ENCODE results near the gene MCEMP1. TPM values are rescaled to one million over a fixed set of nuclear protein-coding genes. Genes with fewer than 3 reads are reported as not detected.

The MCEMP1 gene
- total RNA-seq, 1 donor from 2014 or later, result not detected

DNA sequence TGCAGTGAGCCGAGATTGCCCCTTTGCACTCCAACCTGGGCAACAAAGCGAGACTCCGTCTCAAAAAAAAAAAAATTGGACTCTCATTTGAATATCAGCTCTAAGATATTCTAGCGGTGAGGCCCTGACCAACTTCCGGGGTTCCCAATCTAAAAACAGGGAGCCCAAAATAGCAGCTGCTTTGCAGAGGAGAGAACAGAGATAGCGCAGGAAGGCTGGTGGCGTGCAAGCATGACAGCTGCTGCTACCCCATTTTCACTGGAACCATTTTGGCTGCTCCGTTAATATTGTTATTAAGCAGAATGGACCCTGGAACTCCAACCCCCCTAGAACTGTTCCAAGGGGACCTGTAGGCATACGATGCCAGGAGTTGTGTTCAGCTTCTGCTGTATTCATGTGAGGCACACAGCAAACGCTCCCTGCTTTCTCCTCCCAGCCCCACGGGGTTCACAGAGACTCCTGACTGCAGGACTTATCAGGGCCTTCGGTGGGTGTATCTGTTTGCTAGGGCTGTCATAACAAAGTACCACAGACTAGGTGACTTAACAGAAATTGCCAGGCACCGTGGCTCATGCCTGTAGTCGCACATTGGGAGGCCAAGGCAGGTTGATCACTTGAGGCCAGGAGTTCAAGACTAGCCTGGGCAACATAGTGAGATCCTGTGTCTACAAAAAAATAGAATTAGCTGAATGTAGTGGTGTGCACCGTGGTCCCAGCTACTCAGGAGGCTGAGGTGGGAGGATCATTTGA, 28.4 kb upstream of the MCEMP1 start:
- ATAC-seq (ENCODE audit: low read depth) (no peak), DNase-seq (no peak)
- Mint-ChIP-seq H3K27ac (no peak overlapping the region), H3K36me3 (ENCODE audit: low read depth) (peaks cover 26% of the 10 kb centered on the region), H3K9me3 (no peaks in the 10 kb centered on the region), H3K4me3 (no peak overlapping the region), H3K4me1 (peaks cover 8% of the 10 kb centered on the region), H3K27me3 (no peaks in the 10 kb centered on the region)
- intact Hi-C loops (cut with micrococcal nuclease), result no loop called here
- TF ChIP-seq, protein P1, sequence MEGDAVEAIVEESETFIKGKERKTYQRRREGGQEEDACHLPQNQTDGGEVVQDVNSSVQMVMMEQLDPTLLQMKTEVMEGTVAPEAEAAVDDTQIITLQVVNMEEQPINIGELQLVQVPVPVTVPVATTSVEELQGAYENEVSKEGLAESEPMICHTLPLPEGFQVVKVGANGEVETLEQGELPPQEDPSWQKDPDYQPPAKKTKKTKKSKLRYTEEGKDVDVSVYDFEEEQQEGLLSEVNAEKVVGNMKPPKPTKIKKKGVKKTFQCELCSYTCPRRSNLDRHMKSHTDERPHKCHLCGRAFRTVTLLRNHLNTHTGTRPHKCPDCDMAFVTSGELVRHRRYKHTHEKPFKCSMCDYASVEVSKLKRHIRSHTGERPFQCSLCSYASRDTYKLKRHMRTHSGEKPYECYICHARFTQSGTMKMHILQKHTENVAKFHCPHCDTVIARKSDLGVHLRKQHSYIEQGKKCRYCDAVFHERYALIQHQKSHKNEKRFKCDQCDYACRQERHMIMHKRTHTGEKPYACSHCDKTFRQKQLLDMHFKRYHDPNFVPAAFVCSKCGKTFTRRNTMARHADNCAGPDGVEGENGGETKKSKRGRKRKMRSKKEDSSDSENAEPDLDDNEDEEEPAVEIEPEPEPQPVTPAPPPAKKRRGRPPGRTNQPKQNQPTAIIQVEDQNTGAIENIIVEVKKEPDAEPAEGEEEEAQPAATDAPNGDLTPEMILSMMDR (IDR thresholded peaks at IDR 0.05), result no peak
- POLR2A ChIA-PET, result interaction anchor here (0.7 to 0.8 kb wide), 2 partner anchors 9 to 245 kb away, joined by 4 read pairs; no protein-coding TSS in a partner anchor
- CTCF ChIA-PET, result interaction anchor here (1.4 kb wide), 2 partner anchors 32 to 80 kb away, joined by 4 to 6 read pairs; partner anchors contain the start of gene TRAPPC5

DNA sequence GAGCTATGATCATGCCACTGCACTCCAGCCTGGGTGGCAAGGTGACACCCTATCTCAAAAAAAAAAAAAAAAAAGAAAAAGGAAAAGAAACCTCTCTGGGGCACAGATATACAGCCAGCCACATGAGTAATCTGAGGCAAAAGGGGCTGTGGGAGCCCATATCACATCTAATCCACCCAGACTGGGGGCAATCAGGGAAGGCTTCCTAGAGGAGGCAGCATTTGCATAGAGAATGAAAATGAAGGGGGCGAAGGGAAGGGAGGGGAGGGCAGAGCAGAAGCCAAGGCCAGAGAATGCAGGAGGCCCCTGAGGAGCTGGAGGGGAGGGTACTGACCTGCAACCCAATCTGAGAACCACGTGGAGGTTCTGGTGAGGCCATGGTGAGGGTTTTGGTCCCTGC, 26.7 kb upstream of the MCEMP1 start:
- H3K9me3 Mint-ChIP-seq, result no peaks in the 10 kb centered on the region
- POLR2A ChIA-PET, result interaction anchor here (0.6 kb wide), 1 partner anchor 33 kb away, joined by 10 read pairs; no protein-coding TSS in a partner anchor

DNA sequence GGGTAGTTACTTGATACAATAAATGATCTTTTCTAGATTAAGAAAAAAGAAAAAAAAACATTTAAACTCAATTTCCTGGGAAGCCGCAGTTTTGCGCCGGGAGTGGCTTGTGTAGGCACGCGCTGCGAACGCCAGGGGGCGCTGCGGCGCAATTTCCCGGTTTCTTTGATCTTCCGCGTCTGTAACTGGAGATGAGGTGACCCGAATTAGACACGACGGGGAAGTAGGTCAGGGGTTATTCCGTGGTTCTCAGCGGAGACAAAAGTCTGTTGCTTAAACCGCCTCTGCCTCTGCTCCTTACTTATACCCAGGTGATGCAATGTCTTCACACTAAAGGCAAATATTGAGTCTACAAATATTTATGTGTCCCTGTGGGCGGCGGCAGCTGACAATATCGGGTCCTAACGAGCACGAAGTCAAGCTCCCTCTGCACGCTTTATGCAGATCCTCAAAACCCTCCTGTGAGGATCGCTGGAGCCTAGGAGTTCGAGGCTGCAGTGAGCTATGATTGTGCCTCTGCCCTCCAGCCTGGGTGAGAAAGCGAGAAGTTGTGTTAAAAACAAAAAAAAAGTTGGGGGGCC, 24.7 kb upstream of the MCEMP1 start:
- TF ChIP-seq, protein P1 (IDR thresholded peaks at IDR 0.05), result peak; percentile 81
- no peaks in the 10 kb centered on the region for H3K27me3 Mint-ChIP-seq
- H3K9me3 Mint-ChIP-seq, result no peaks in the 10 kb centered on the region
- H3K4me1 Mint-ChIP-seq, result peaks cover 8% of the 10 kb centered on the region
- peak overlapping the region; percentile 41 for H3K27ac Mint-ChIP-seq
- peak overlapping the region; percentile 78 for H3K4me3 Mint-ChIP-seq
- DNase-seq (peak; percentile 82), ATAC-seq (ENCODE audit: low read depth) (peak; percentile 87)
- POLR2A ChIA-PET, result interaction anchor here (0.7 to 1.3 kb wide), 5 partner anchors 21 to 265 kb away, joined by 3 to 18 read pairs (median 3); partner anchors contain the start of genes PET100 and XAB2
- intact Hi-C loops (cut with micrococcal nuclease), result loop anchor here (1.0 to 10.0 kb wide), 6 partner anchors 15 to 350 kb away; partner anchors contain the start of genes CTXN1, SNAPC2, STXBP2 and TRAPPC5
- peaks cover 6% of the 10 kb centered on the region for H3K36me3 Mint-ChIP-seq (ENCODE audit: low read depth)
- CTCF ChIA-PET, result interaction anchor here (0.6 to 3.0 kb wide), 11 partner anchors 8 to 292 kb away, joined by 3 to 37 read pairs (median 4); partner anchors contain the start of genes TIMM44 and TRAPPC5

More for the DNA sequence above, 26.7 kb upstream of the MCEMP1 start:
- ATAC-seq (ENCODE audit: low read depth) (no peak), DNase-seq (no peak)
- intact Hi-C loops (cut with micrococcal nuclease), result loop anchor here (5.0 to 10.0 kb wide), 2 partner anchors 275 to 352 kb away; partner anchors contain the start of genes CTXN1 and SNAPC2
- H3K4me1 Mint-ChIP-seq, result peaks cover 8% of the 10 kb centered on the region
- TF ChIP-seq, protein P1 (IDR thresholded peaks at IDR 0.05), result no peak
- no peaks in the 10 kb centered on the region for H3K27me3 Mint-ChIP-seq
- H3K36me3 Mint-ChIP-seq (ENCODE audit: low read depth), result peaks cover 16% of the 10 kb centered on the region
- CTCF ChIA-PET, result interaction anchor here (0.9 to 3.0 kb wide), 3 partner anchors 31 to 294 kb away, joined by 3 to 37 read pairs (median 3); partner anchors contain the start of gene TRAPPC5
- no peak overlapping the region for H3K27ac Mint-ChIP-seq
- H3K4me3 Mint-ChIP-seq, result no peak overlapping the region

DNA sequence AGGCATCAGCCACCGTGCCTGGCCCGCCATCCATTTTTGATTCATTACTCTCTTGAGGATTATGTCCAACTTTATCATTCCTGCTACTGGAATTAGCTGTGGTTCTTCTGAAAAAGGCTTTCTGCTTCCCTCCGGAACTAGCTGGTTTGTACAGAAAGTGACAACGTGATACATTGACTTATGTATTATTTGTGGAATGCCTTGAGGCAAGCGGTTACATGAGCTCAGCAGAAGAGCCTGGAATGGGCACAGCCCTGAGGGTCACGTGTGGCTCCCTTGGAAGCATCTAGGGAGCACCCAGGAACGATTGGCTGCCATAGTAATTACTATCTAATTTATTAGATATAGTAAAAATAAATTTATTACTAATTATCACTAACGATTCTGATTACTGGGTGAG, 22.5 kb upstream of the MCEMP1 start:
- no peak for ATAC-seq (ENCODE audit: low read depth)
- no peak overlapping the region for H3K27ac Mint-ChIP-seq
- peaks cover 25% of the 10 kb centered on the region for H3K4me1 Mint-ChIP-seq
- no peak for DNase-seq
- no peak overlapping the region for H3K4me3 Mint-ChIP-seq
- no peaks in the 10 kb centered on the region for H3K36me3 Mint-ChIP-seq (ENCODE audit: low read depth)
- POLR2A ChIA-PET, result interaction anchor here (1.2 kb wide), 1 partner anchor 16 kb away, joined by 4 read pairs; no protein-coding TSS in a partner anchor
- TF ChIP-seq, protein P1 (IDR thresholded peaks at IDR 0.05), result no peak
- intact Hi-C loops (cut with micrococcal nuclease), result loop anchor here (5.0 to 10.0 kb wide), 2 partner anchors 270 to 348 kb away; partner anchors contain the start of genes CTXN1 and SNAPC2
- CTCF ChIA-PET, result interaction anchor here (1.0 to 2.1 kb wide), 4 partner anchors 10 to 145 kb away, joined by 3 to 5 read pairs (median 4); partner anchors contain the start of gene TRAPPC5
- no peaks in the 10 kb centered on the region for H3K27me3 Mint-ChIP-seq
- no peaks in the 10 kb centered on the region for H3K9me3 Mint-ChIP-seq
